Aorta (tissue), 5 donors: ENCODE data around the gene TMEM125. TPM values are rescaled to one million over a fixed set of nuclear protein-coding genes. Genes with fewer than 3 reads are reported as not detected.
A peak's percentile ranks its signal among the peaks of the same experiment; 100 is the strongest.

Experiments used
- ATAC-seq: fragments of 200-7000 bp; cut with Tn5 transposase; one replicate; pipeline ENCODE4 v1.9.1; 2022; ENCODE audit warnings: moderate library complexity; ENCODE audit not compliant: low FRiP score
- DNase-seq, 2 donors: peaks; one replicate each; pipeline ENCODE4 v3.0.0-alpha.2; 2020
- H3K27ac ChIP-seq, 2 donors: one replicate each; pipeline ENCODE4 v1.5.1; 2013; ENCODE audit warnings: low read length in 2 of 2, mild to moderate bottlenecking in 2 of 2, moderate library complexity in 2 of 2, control low read depth in 1 of 2, inconsistent platforms in 1 of 2, low read depth in 1 of 2
- H3K27me3 ChIP-seq, 2 donors: one replicate each; pipeline ENCODE4 v1.6.1; 2013; ENCODE audit warnings: control low read depth in 1 of 2, low read length in 1 of 2, mild to moderate bottlenecking in 1 of 2, moderate library complexity in 1 of 2; ENCODE audit not compliant: insufficient read depth in 2 of 2, control insufficient read depth in 1 of 2
- H3K36me3 ChIP-seq, 2 donors: one replicate each; pipeline ENCODE4 v1.6.1; 2013; ENCODE audit warnings: control low read depth in 1 of 2, low read length in 1 of 2, mild to moderate bottlenecking in 1 of 2; ENCODE audit not compliant: insufficient read depth in 2 of 2, control insufficient read depth in 1 of 2
- H3K4me1 ChIP-seq, 2 donors: one replicate each; pipeline ENCODE4 v1.6.1; 2013; ENCODE audit warnings: low read length in 2 of 2, control low read depth in 1 of 2, mild to moderate bottlenecking in 1 of 2, moderate library complexity in 1 of 2; ENCODE audit not compliant: insufficient read depth in 2 of 2, control insufficient read depth in 1 of 2
- H3K4me3 ChIP-seq, 2 donors: one replicate each; pipeline ENCODE4 v1.5.1; 2013; ENCODE audit warnings: low read length in 2 of 2, control low read depth in 1 of 2, mild to moderate bottlenecking in 1 of 2
- H3K9me3 ChIP-seq: one replicate; pipeline ENCODE4 v1.6.1; 2013; ENCODE audit warnings: mild to moderate bottlenecking, low read length; ENCODE audit not compliant: control insufficient read depth
- WGBS, 2 donors: extraction: QIAGEN DNeasy Blood & Tissue Kit; methylation state at CpG; one replicate each; pipeline ENCODE4 v1.1.7; 2013; 5-methylcytosine and 5-hydroxymethylcytosine counted together
- intact Hi-C, 2 donors: fragments of 100-400 bp; cut with DNase I; formaldehyde crosslinking; loops; one replicate each; pipeline versions ENCODE4 v1.14.2 to v1.15.0; 2022
- polyA plus RNA-seq, 2 donors: library from polyadenylated mRNA; stranded (reverse); fragments of 200-250 nt; gene quantifications; one replicate each; pipeline ENCODE4 v1.2.3, GENCODE V29; 2013
- total RNA-seq, 2 donors: library from RNA; stranded (reverse); fragmentation: NEBNext Ultra II Directional; extraction: Animal tissue kit (Norgen Biotek cat#: 25700); gene quantifications; one replicate each; pipeline ENCODE4 v1.2.1, GENCODE V29; 2021
- donor health status: healthy with polysubstance abuse.
- donor health status: Bipolar disorder and iron deficiency.
- donor health status: DM: no; HTN: no; CAD: no.
- donor health status: DM: no; HTN: no; CAD: no.
- donor health status: DM: yes; HTN: yes; CAD: no.

Gene TMEM125
- total and polyA plus RNA-seq, 4 donors, result 6.1 TPM; not detected in 3

DNA sequence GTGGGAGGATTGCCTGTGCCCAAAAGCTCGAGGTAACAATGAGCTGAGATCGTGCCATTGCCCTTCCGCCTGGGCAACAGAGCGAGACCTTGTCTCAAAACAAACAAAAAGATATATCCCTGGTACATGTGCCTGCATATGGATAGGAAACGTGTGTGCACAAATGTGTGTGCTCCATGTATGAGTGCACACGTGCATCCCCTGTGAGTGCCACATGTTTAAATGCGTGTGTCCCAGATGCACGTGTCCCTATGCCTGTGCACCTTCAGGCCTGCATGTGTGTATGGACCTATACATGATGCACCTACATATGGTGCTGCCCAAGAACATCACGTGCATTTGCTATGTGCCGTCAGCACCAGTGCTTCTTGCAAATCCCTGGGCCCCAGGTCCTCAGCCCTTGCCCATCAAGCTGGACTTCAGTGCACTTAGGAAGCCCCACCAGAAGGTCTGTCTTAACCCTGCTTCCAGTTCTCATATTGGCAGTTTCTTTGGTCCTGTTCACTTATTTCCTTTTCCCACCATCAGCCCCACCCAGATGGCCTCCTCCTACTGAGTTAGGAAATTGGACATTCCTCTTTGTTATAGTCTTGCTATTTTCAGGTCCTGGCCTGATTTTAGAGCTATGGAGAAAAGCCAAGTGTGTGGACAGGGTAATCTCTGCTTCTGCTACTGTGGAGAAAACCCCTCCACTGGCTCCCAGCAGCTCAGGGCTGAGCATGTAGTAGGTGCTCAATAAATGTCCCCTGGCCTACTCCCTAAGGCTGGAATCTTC, 46.4 kb downstream of the TMEM125 start:
- H3K36me3 ChIP-seq, result no peaks in the 10 kb centered on the region
- WGBS, 2 donors, result 90 to 91% methylated on average over 10 of the region's 10 CpGs
- peak; percentile 14 to 37 for DNase-seq
- no peak for ATAC-seq
- no peaks in the 10 kb centered on the region for H3K27me3 ChIP-seq
- no peaks in the 10 kb centered on the region for H3K9me3 ChIP-seq
- H3K27ac ChIP-seq, result no peak overlapping the region
- intact Hi-C loops, result no loop called here
- H3K4me1 ChIP-seq, result no peaks in the 10 kb centered on the region
- no peak overlapping the region for H3K4me3 ChIP-seq

GRCh38 chr1:43316738-43317520, 47.1 kb downstream of the TMEM125 start:
- H3K4me3 ChIP-seq, result no peak overlapping the region
- H3K9me3 ChIP-seq, result no peaks in the 10 kb centered on the region
- H3K27me3 ChIP-seq, result no peaks in the 10 kb centered on the region
- no peaks in the 10 kb centered on the region for H3K36me3 ChIP-seq
- no peak overlapping the region for H3K27ac ChIP-seq
- intact Hi-C loops, result no loop called here
- H3K4me1 ChIP-seq, result no peaks in the 10 kb centered on the region
- ATAC-seq (no peak), DNase-seq (peak; percentile 34 to 59)
- 88 to 90% methylated on average over 16 of the region's 16 CpGs for WGBS, 2 donors

DNA sequence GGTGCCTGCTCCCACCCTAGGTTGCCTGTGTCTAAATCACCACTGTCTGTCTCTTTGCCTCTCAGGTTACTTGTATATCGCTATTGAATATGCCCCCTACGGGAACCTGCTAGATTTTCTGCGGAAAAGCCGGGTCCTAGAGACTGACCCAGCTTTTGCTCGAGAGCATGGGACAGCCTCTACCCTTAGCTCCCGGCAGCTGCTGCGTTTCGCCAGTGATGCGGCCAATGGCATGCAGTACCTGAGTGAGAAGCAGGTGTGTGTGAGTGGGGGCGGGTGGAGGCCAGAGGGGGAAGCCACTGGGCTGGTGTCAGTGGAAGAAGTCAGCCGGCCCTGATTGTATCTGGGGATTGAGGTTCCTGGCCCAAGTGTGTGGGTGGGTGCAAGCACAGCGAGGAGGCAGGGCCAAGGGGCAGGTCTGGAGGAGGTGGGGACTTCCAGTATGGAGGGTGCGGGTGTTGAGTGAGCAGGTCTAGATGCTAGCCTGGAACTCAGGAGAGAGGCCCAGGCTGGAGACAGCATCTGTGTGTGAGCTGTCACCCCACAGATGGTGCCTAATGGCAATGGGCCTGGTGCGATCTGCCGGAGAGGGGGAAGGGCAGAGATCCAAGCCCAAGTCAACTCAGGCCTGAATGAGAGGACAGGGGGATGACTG, 48.2 kb downstream of the TMEM125 start:
- Histone ChIP-seq H3K9me3 (no peaks in the 10 kb centered on the region), H3K27ac (no peak overlapping the region), H3K36me3 (no peaks in the 10 kb centered on the region), H3K27me3 (no peaks in the 10 kb centered on the region), H3K4me3 (no peak overlapping the region), H3K4me1 (no peaks in the 10 kb centered on the region)
- intact Hi-C loops, result no loop called here
- 88 to 89% methylated on average over 15 of the region's 15 CpGs for WGBS, 2 donors
- DNase-seq (peak; percentile 17 to 40), ATAC-seq (no peak)

DNA sequence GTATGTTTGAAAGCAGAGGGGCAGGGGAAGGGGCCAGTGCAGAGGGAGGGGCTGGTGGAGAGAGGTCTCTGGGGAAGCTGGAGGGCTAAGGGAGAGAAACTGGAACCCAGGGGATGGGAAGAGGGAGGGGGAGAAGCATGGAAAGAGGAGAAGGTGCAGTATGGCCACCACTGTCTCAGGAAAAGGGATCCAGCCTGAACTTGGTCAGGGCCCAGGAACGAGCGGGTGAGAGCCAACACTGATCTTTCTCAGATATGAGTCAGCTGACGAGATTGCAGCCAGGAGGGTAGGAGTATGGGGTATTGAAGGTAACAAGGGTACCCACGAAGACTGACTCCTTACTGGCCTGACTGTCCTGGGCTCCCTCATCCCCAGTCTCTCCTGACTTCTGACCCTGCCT, 49.0 kb downstream of the TMEM125 start:
- DNase-seq, result peak in 1 of 2 donors; percentile 62
- Histone ChIP-seq H3K9me3 (no peaks in the 10 kb centered on the region), H3K36me3 (no peaks in the 10 kb centered on the region), H3K27ac (no peak overlapping the region), H3K4me1 (no peaks in the 10 kb centered on the region), H3K27me3 (no peaks in the 10 kb centered on the region), H3K4me3 (no peak overlapping the region)
- ATAC-seq, result no peak
- intact Hi-C loops, result no loop called here
- 54 to 61% methylated on average over 4 of the region's 4 CpGs for WGBS, 2 donors

GRCh38 chr1:43319288-43319687, 49.5 kb downstream of the TMEM125 start:
- no peaks in the 10 kb centered on the region for H3K36me3 ChIP-seq
- intact Hi-C loops, result no loop called here
- no peak for ATAC-seq
- no peaks in the 10 kb centered on the region for H3K27me3 ChIP-seq
- H3K4me1 ChIP-seq, result no peaks in the 10 kb centered on the region
- peak; percentile 3 to 39 for DNase-seq
- WGBS, 2 donors, result 94 to 96% methylated on average over 5 of the region's 5 CpGs
- H3K27ac ChIP-seq, result no peak overlapping the region
- H3K9me3 ChIP-seq, result no peaks in the 10 kb centered on the region
- no peak overlapping the region for H3K4me3 ChIP-seq

DNA sequence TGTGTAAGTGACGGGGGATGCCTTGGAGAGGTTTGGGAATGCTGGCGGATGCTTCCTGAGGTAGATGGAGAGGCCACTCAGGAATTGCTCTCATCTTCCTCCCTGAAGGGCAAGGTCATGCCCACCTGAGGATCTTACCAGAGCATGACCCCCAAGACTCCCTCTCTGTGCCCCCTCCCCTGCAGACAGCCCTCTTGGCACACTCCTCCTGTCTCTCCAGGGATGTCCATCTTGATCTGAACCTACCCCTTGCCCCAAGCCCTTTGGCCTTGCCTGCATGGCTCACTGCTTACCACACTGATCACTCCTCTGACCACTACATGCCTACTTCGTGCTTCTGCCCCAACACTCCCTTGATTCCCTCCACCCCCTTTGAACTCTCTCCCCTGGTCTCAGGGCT, 50.0 kb downstream of the TMEM125 start:
- H3K4me3 ChIP-seq, result no peak overlapping the region
- H3K27ac ChIP-seq, result no peak overlapping the region
- intact Hi-C loops, result no loop called here
- ATAC-seq (no peak), DNase-seq (peak; percentile 16 to 17)
- 67 to 81% methylated on average over 3 of the region's 3 CpGs for WGBS, 2 donors
- peaks cover 3% of the 10 kb centered on the region for H3K9me3 ChIP-seq
- H3K27me3 ChIP-seq, result no peaks in the 10 kb centered on the region
- H3K36me3 ChIP-seq, result no peaks in the 10 kb centered on the region
- H3K4me1 ChIP-seq, result no peaks in the 10 kb centered on the region

GRCh38 chr1:43321331-43321891, 51.6 kb downstream of the TMEM125 start:
- Histone ChIP-seq H3K4me3 (no peak overlapping the region), H3K9me3 (peaks cover 3% of the 10 kb centered on the region), H3K27ac (no peak overlapping the region), H3K27me3 (no peaks in the 10 kb centered on the region), H3K4me1 (no peaks in the 10 kb centered on the region), H3K36me3 (no peaks in the 10 kb centered on the region)
- DNase-seq (peak; percentile 37 to 57), ATAC-seq (no peak)
- intact Hi-C loops, result no loop called here
- 94 to 95% methylated on average over 16 of the region's 16 CpGs for WGBS, 2 donors

DNA sequence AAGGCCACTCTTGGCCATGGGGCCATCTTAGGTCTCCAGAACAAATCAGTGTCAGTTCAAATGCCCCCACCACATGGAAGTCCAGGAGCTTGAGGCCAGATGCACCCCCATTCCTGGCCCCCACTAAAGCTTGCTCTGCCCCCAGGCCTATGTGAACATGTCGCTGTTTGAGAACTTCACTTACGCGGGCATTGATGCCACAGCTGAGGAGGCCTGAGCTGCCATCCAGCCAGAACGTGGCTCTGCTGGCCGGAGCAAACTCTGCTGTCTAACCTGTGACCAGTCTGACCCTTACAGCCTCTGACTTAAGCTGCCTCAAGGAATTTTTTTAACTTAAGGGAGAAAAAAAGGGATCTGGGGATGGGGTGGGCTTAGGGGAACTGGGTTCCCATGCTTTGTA, 52.7 kb downstream of the TMEM125 start:
- Histone ChIP-seq H3K27ac (no peak overlapping the region), H3K9me3 (peaks cover 3% of the 10 kb centered on the region), H3K27me3 (no peaks in the 10 kb centered on the region), H3K4me1 (no peaks in the 10 kb centered on the region), H3K36me3 (no peaks in the 10 kb centered on the region), H3K4me3 (no peak overlapping the region)
- intact Hi-C loops, result no loop called here
- DNase-seq (peak in 1 of 2 donors; percentile 42), ATAC-seq (no peak)
- 91 to 92% methylated on average over 5 of the region's 5 CpGs for WGBS, 2 donors
